ENCODE measurements around the gene RSBN1L. TPM values are rescaled to one million over a fixed set of nuclear protein-coding genes. Genes with fewer than 3 reads are reported as not detected.

RSBN1L gene
- total RNA-seq, 4 donors from 2014 or later, result 30.6 to 43.9 (median 36.9) TPM

DNA sequence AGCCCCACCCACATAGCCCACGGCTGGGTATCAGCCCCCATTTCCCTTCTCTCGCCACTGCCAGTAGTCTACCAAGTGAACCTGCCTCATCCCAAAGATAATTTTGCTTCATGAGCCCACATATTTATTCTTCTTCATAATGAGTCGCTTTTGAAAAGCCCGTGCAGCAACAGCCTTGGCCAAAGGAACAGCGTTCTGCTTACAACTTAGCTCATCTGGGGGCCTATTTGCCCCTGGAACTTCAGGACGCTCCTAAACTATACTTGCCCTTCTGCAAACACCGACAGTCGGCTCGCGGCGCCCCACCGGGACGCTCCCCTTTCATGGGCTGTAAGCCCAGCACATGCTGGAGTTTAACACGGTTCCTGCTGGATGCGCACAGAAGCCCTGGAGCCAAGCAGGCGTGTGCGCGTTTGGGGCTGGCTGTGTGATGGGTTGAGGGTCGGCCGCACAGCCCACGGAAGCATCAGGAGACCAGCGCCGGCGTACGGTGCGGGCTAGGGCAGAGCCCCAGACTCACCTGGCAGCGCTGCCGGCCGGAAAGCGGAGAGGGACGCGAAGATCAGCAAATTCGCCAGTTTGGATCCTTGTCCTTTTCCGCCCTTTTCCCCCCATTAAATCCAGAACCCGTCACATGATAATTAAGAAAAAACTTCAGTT is 101.6 kb downstream of the RSBN1L start:
- peak; percentile 56 to 63 for DNase-seq

DNA sequence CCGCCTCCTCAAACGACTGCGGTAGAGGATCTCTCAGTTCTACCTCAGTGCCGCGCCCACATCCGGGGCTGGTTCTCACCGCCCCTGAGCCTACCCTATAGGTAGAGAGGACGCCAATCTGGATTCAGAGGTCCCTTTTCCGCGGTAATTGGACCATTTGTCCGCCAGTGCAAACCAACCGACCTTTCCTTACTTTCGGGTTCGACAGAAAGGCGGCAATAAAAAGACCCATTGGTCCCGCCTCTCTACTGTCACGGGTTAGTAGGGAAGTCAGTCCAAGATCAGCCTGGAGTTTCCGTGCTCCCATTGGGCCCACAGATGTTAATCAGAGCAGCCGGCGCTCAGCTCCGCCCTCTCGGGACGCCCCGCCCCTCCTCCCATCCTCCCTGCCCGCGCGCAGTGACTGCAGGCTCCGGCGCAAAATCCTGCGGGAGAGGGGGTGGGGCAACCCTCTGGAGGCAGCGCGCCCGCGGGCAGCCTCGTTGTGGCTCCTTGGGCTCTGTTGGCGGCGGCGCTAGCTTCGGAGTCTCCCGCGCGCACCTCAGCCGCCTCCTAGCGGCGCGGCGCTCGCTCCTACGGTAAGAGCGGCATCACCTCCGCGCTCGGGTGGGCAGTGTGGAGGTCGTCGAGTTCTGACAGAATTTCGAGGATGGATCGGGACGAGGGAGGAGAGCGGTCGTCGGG is 102.3 kb downstream of the RSBN1L start, which contains the start of the genes PHTF2 and TMEM60:
PHTF2 (plus strand) TSS at position 380 of the 684 bp plus-strand sequence.
TMEM60 (minus strand) TSS at position 41 of the 684 bp plus-strand sequence. CDS start 4,061 bp downstream, outside the sequence.
- TF ChIP-seq, protein P1, sequence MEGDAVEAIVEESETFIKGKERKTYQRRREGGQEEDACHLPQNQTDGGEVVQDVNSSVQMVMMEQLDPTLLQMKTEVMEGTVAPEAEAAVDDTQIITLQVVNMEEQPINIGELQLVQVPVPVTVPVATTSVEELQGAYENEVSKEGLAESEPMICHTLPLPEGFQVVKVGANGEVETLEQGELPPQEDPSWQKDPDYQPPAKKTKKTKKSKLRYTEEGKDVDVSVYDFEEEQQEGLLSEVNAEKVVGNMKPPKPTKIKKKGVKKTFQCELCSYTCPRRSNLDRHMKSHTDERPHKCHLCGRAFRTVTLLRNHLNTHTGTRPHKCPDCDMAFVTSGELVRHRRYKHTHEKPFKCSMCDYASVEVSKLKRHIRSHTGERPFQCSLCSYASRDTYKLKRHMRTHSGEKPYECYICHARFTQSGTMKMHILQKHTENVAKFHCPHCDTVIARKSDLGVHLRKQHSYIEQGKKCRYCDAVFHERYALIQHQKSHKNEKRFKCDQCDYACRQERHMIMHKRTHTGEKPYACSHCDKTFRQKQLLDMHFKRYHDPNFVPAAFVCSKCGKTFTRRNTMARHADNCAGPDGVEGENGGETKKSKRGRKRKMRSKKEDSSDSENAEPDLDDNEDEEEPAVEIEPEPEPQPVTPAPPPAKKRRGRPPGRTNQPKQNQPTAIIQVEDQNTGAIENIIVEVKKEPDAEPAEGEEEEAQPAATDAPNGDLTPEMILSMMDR (IDR thresholded peaks at IDR 0.05), result peak; percentile 7 to 58 (median 37)
- TF ChIP-seq POLR2A (IDR thresholded peaks at IDR 0.05), result peak; percentile 73 to 83
- peak within 1 kb of the TSS; percentile 72 to 91 (median 87) for H3K27ac ChIP-seq
- peak; percentile 99 for DNase-seq
- no peaks in the 10 kb centered on the region for H3K36me3 ChIP-seq
- H3K4me3 ChIP-seq (replicated peaks in 1 of 3), result peak within 1 kb of the TSS; percentile 78 to 83 (median 78)
- H3K27me3 ChIP-seq, result no peaks in the 10 kb centered on the region
- 1% methylated on average over 36 to 39 of the region's 61 CpGs for WGBS, 2 donors
- H3K4me1 ChIP-seq, result peaks cover 18 to 20% of the 10 kb centered on the region in 2 donors
- intact Hi-C loops (cut with DNase I), result no loop called here
- no peaks in the 10 kb centered on the region for H3K9me3 ChIP-seq

More for the DNA sequence above, 101.6 kb downstream of the RSBN1L start:
- no peaks in the 10 kb centered on the region for H3K9me3 ChIP-seq
- H3K4me3 ChIP-seq (replicated peaks in 1 of 3), result peak overlapping the region; percentile 66 to 76 (median 75)
- peaks cover 18 to 20% of the 10 kb centered on the region in 2 donors for H3K4me1 ChIP-seq
- no peaks in the 10 kb centered on the region for H3K27me3 ChIP-seq
- no peak for TF ChIP-seq POLR2A (IDR thresholded peaks at IDR 0.05)
- TF ChIP-seq, protein P1 (IDR thresholded peaks at IDR 0.05), result peak in 1 of 6 experiments; percentile 2
- WGBS, 2 donors, result 0% methylated on average over 22 to 31 of the region's 35 CpGs
- H3K27ac ChIP-seq, result peak overlapping the region; percentile 51 to 88 (median 87)
- no peaks in the 10 kb centered on the region for H3K36me3 ChIP-seq
- intact Hi-C loops (cut with DNase I), result no loop called here

DNA sequence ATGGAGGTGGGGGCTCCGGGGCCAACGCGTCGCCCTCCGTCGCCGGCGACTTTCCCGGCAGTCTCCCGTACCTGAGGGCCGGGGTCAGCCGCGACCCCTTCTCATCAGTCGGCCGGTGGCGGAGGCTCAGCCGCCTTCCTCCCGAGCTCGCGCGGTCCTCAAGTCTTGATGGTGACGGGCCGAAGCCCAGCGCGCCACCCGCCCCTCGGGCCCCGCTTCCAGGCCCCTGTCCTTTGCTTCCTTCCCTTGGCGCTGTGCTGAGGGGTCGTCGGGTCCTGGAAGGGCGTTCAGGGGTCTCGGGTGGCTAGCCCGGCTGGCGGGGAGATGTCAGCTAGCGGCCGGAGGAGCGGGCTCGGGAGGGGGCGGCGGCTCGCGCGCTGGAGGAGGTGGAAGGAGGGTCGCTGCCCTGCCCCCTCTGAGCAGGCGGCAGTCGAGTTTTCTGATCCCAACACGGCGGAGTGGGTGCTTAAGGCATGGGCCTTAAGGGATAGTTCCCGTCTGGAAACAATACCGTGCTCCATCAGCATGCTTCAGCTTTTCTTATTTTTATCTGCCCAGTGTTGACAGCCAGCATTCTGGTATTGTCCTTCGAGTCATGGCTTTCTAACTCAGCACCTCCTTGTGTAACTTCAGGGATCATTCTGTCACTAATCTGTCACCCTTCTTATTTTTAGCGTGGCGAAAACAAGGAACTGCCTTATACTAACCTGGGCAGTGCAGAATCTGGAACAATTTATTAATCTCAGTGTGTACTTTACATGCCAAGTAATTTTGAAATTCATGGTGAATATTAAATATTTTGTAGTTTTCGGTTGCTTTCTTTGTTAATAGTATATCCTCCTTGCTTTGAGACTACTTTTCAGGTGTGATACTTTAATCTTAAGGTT is 103.1 kb downstream of the RSBN1L start:
- peak overlapping the region; percentile 78 to 83 (median 78) for H3K4me3 ChIP-seq (replicated peaks in 1 of 3)
- H3K36me3 ChIP-seq, result no peaks in the 10 kb centered on the region
- DNase-seq, result peak; percentile 31 to 42
- H3K9me3 ChIP-seq, result no peaks in the 10 kb centered on the region
- 3 to 5% methylated on average over 12 to 37 of the region's 55 CpGs for WGBS, 2 donors
- H3K27me3 ChIP-seq, result no peaks in the 10 kb centered on the region
- peak in 1 of 2 donors; percentile 4 for TF ChIP-seq POLR2A (IDR thresholded peaks at IDR 0.05)
- TF ChIP-seq, protein P1 (IDR thresholded peaks at IDR 0.05), result no peak
- intact Hi-C loops (cut with DNase I), result no loop called here
- H3K27ac ChIP-seq, result peak overlapping the region; percentile 72 to 91 (median 78)
- H3K4me1 ChIP-seq, result peaks cover 18 to 20% of the 10 kb centered on the region in 2 donors

DNA sequence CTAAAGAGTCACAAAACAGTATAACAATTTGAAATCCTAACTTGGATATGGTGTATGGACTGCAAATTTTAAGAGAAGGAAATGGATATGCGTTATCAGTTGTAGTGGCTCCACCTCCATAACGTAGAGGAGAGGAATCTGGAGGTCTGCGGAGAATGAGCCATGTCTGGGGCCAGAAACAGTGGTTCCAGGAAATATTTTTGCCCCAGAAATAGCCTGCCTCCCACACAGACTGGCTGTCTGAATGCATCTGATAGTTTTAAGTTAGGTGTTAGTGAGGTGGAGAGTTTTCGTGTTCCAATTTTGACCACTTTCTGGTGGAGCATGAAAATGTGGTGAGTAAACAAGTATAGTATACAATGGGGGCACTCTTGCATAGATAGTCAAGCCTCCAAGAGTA is 103.9 kb downstream of the RSBN1L start:
- 62 to 68% methylated on average over 4 of the region's 4 CpGs for WGBS, 2 donors

More for the DNA sequence above, 103.9 kb downstream of the RSBN1L start:
- Histone ChIP-seq H3K36me3 (no peaks in the 10 kb centered on the region), H3K9me3 (no peaks in the 10 kb centered on the region), H3K27me3 (no peaks in the 10 kb centered on the region), H3K4me1 (peaks cover 18 to 20% of the 10 kb centered on the region in 2 donors), H3K27ac (no peak overlapping the region), H3K4me3 (replicated peaks in 1 of 3) (no peak overlapping the region)
- intact Hi-C loops (cut with DNase I), result no loop called here
- TF ChIP-seq POLR2A (IDR thresholded peaks at IDR 0.05), result no peak
- TF ChIP-seq, protein P1 (IDR thresholded peaks at IDR 0.05), result no peak
- DNase-seq, result no peak

All from thyroid gland (tissue), 4 donors.